HEK293T (cell line): ENCODE results near the gene SH2B2.

ENCODE experiments used
- ARNT ChIP-seq: fragments of 450-650 bp; IDR thresholded peaks from 2 replicates; pipeline ENCODE4 v1.6.1; 2017; ENCODE audit warnings: mild to moderate bottlenecking
- BHLHE40 ChIP-seq: fragments of 450-650 bp; IDR thresholded peaks from 2 replicates; pipeline ENCODE4 v1.6.1; 2016; ENCODE audit warnings: mild to moderate bottlenecking, moderate library complexity, borderline replicate concordance
- FOXA1 ChIP-seq: fragments of 450-650 bp; IDR thresholded peaks from 2 replicates; pipeline ENCODE4 v1.6.1; 2016; ENCODE audit warnings: mild to moderate bottlenecking
- FOXK2 ChIP-seq: fragments of 450-650 bp; IDR thresholded peaks from 2 replicates; pipeline ENCODE4 v1.6.1; 2016; ENCODE audit warnings: mild to moderate bottlenecking
- FOXM1 ChIP-seq: fragments of 450-650 bp; IDR thresholded peaks from 2 replicates; pipeline ENCODE4 v1.6.1; 2017; ENCODE audit warnings: mild to moderate bottlenecking, borderline replicate concordance
- L3MBTL2 ChIP-seq: fragments of 450-650 bp; conservative IDR thresholded peaks from 2 replicates; pipeline ENCODE4 v1.6.1; 2016; ENCODE audit warnings: mild to moderate bottlenecking
- NFRKB ChIP-seq: fragments of 450-650 bp; IDR thresholded peaks from 2 replicates; pipeline ENCODE4 v1.6.1; 2016; ENCODE audit warnings: mild to moderate bottlenecking, moderate library complexity
- SP1 ChIP-seq: fragments of 450-650 bp; IDR thresholded peaks from 2 replicates; pipeline ENCODE4 v1.6.1; 2017
- SUZ12 ChIP-seq: fragments of 450-650 bp; IDR thresholded peaks from 2 replicates; pipeline ENCODE4 v1.6.1; 2016; ENCODE audit warnings: mild to moderate bottlenecking
- TARDBP ChIP-seq: fragments of 450-650 bp; IDR thresholded peaks from 2 replicates; pipeline ENCODE4 v1.6.1; 2016

GRCh38 chr7:102317231-102318059, 30.8 kb downstream of the SH2B2 start:
- no peak for TF ChIP-seq BHLHE40
- no peak for TF ChIP-seq NFRKB
- TF ChIP-seq SUZ12: no peak
- TF ChIP-seq FOXM1: no peak
- TF ChIP-seq FOXA1: no peak
- no peak for TF ChIP-seq SP1
- TF ChIP-seq ARNT: no peak
- no peak for TF ChIP-seq L3MBTL2
- no peak for TF ChIP-seq TARDBP
- no peak for TF ChIP-seq FOXK2
